Activated naive CD8-positive, alpha-beta T cell treated with anti-CD3 and anti-CD28 coated beads for 36 hours (primary cell): ENCODE measurements around the gene PTPRJ. TPM values are rescaled to one million over a fixed set of nuclear protein-coding genes. Genes with fewer than 3 reads are reported as not detected.
"Not testable (repeated sequence)": the region's sequence is repeated elsewhere in the genome, so short reads cannot be mapped to it uniquely, and the experiment has no call there.

Experiments
- DNase-seq: peaks from one replicate; pipeline ENCODE4 v3.0.0; 2021
- H3K27ac Mint-ChIP-seq: one replicate; pipeline ENCODE4 v1.8.0; 2022; ENCODE audit warnings: mild to moderate bottlenecking, moderate library complexity, mixed read lengths
- H3K27me3 Mint-ChIP-seq: one replicate; pipeline ENCODE4 v1.8.0; 2022; ENCODE audit warnings: mild to moderate bottlenecking, mixed read lengths
- H3K36me3 Mint-ChIP-seq: one replicate; pipeline ENCODE4 v1.8.0; 2021; ENCODE audit warnings: mild to moderate bottlenecking, mixed read lengths
- H3K4me1 Mint-ChIP-seq: one replicate; pipeline ENCODE4 v1.8.0; 2021; ENCODE audit warnings: mixed read lengths
- H3K4me3 Mint-ChIP-seq: one replicate; pipeline ENCODE4 v1.8.0; 2022; ENCODE audit warnings: mild to moderate bottlenecking, moderate library complexity, mixed read lengths
- H3K9me3 Mint-ChIP-seq: one replicate; pipeline ENCODE4 v1.8.0; 2022; ENCODE audit warnings: mixed read lengths
- total RNA-seq, 2 experiments: library from RNA; stranded (reverse); gene quantifications; one replicate each; pipeline ENCODE4 v1.2.3, GENCODE V29; 2021

The PTPRJ gene
- total RNA-seq, 2 experiments from 2014 or later = 11.8 to 13.1 TPM

- H3K4me3 Mint-ChIP-seq = no peak overlapping the region
- peaks cover 14% of the 10 kb centered on the region for H3K36me3 Mint-ChIP-seq
- no peaks in the 10 kb centered on the region for H3K4me1 Mint-ChIP-seq
- no peaks in the 10 kb centered on the region for H3K27me3 Mint-ChIP-seq
- H3K27ac Mint-ChIP-seq = no peak overlapping the region
- DNase-seq = no peak
- no peaks in the 10 kb centered on the region for H3K9me3 Mint-ChIP-seq
Measured at GRCh38 chr11:48123254-48123875, 143.0 kb downstream of the PTPRJ start.

- no peaks in the 10 kb centered on the region for H3K4me1 Mint-ChIP-seq
- no peaks in the 10 kb centered on the region for H3K27me3 Mint-ChIP-seq
- no peak for DNase-seq
- H3K27ac Mint-ChIP-seq = no peak overlapping the region
- H3K4me3 Mint-ChIP-seq = no peak overlapping the region
- H3K36me3 Mint-ChIP-seq = peaks cover 18% of the 10 kb centered on the region
- no peaks in the 10 kb centered on the region for H3K9me3 Mint-ChIP-seq
Measured at GRCh38 chr11:48123934-48124755, 143.8 kb downstream of the PTPRJ start.

DNA sequence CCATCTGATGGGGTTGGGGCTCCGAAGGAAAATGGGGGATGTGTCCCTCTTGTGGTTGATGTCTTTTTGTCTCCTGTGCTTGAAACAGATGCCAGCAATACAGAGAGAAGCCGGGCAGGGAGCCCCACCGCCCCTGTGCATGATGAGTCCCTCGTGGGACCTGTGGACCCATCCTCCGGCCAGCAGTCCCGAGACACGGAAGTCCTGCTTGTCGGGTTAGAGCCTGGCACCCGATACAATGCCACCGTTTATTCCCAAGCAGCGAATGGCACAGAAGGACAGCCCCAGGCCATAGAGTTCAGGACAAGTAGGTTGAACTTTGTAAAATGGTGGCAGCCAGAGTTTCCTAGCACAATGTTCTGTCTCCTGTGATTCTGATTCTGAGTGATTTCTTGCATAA is 144.5 kb downstream of the PTPRJ start:
- DNase-seq = no peak
- Mint-ChIP-seq H3K36me3 (peaks cover 23% of the 10 kb centered on the region), H3K9me3 (no peaks in the 10 kb centered on the region), H3K27ac (no peak overlapping the region), H3K4me1 (peaks cover under 1% of the 10 kb centered on the region), H3K4me3 (no peak overlapping the region), H3K27me3 (no peaks in the 10 kb centered on the region)

DNA sequence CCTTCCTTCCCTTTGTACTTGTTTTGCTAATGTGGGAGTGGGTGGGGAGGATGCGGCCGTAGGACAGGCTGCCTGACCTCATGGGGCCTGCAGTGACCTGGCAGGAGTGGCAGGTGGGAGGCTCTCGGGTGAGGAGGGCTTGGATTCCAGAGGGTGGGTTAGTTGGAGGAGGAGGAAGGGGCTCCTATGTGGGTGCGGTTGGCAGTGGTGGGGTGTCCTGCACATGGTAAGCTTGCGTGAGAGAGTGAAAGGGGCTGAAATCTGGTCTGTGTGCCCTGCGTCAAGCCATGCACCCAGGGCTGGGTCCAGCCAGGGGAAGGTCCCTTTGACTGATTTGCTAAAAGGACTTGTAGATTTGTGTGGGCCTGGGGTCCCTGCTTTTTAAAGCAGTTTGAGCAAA is 145.5 kb downstream of the PTPRJ start:
- Mint-ChIP-seq H3K27ac (no peak overlapping the region), H3K9me3 (no peaks in the 10 kb centered on the region), H3K36me3 (peaks cover 24% of the 10 kb centered on the region), H3K27me3 (no peaks in the 10 kb centered on the region), H3K4me1 (peaks cover 3% of the 10 kb centered on the region), H3K4me3 (no peak overlapping the region)
- no peak for DNase-seq

DNA sequence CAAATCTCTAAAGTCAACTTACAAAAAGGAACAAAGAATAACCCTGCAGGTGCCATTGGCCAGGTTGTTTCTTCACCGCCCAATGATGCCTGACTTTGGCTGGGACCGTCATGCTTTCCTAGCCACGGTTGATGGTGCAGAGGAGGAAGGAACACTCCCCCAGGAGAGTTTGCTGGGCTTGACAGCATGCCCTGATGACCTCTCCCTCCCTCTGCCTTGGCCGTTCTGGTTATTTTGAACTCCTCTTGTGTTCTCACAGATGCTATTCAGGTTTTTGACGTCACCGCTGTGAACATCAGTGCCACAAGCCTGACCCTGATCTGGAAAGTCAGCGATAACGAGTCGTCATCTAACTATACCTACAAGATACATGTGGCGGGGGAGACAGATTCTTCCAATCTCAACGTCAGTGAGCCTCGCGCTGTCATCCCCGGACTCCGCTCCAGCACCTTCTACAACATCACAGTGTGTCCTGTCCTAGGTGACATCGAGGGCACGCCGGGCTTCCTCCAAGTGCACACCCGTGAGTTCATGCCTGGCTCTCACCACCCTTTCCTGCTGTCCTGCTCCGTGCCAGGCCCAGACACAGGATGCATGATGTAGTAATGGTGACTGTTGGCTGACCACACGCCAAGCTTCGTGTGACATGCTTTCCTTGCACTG is 147.3 kb downstream of the PTPRJ start:
- Mint-ChIP-seq H3K9me3 (no peaks in the 10 kb centered on the region), H3K27ac (no peak overlapping the region), H3K4me1 (peaks cover 3% of the 10 kb centered on the region), H3K4me3 (no peak overlapping the region), H3K36me3 (peaks cover 24% of the 10 kb centered on the region), H3K27me3 (no peaks in the 10 kb centered on the region)
- DNase-seq = no peak

DNA sequence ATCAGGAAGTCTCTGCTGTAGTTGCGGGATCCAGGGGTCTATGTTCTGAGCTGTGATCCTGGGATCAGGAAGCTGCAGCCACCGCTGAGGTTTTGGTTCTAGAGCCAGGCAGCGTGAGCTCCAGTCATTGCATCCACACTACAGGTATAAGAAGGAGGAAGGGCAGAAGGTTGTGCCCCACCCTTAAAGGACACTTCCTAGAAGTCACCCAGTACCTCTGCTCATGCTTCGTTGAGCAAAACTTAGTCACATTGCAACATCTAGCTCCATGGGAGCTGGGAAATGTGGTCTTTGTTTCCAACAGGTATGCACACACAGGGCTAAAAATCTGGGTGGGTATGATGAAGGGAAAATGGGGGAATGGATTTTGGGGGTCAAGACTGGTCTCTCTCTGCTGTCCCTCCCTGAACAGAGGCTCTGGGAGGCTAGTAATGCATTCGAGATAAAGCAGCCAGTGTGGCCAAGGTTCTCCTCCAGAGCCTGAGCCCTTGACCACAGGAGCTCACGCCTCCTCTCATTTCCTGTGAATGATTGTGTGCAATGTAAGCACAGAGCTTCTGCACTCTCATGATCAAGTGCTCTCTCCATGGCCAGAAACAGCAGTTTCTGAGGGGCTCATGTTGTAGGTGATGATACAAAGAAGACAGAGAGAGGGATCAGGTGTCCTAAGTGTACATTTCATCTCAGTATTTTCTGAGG is 149.5 kb downstream of the PTPRJ start:
- peaks cover 23% of the 10 kb centered on the region for H3K36me3 Mint-ChIP-seq
- no peaks in the 10 kb centered on the region for H3K27me3 Mint-ChIP-seq
- no peak overlapping the region for H3K27ac Mint-ChIP-seq

DNA sequence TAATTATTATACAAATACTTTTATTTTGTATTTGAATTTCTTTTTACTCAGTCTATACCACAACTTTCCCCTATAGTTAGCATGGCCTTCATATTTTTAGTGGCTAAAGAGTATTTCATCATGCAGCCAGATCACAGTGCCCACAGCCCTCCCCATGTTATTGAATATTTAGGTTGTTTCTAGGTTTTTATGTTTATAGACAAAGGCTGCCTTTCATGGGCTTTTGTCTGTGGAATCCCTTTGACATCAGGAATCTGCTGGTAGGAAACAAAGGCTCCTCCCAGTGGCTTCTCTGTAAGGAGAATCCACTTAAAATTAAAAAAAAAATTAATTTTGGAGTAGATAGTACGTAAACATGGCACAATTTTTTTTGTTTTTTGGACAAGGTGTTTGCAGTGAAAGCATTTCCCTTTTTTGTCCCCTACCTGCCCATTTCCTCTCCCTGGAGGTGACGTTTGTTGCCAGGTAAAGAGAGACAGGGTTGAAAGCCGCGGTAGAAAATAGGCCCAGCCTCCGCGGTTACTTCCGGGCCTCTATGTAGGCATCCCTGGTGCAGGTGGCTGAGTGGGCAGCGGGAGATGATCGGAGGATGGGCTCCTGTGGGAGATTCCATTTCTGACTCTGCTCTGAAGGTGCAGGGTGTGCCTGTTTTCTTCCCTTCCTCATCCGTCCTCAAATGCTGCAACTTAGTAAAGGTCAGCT is 154.0 kb downstream of the PTPRJ start:
- no peaks in the 10 kb centered on the region for H3K9me3 Mint-ChIP-seq
- H3K36me3 Mint-ChIP-seq = peaks cover 4% of the 10 kb centered on the region
- H3K27me3 Mint-ChIP-seq = no peaks in the 10 kb centered on the region
- no peak for DNase-seq
- no peak overlapping the region for H3K4me3 Mint-ChIP-seq
- H3K4me1 Mint-ChIP-seq = peaks cover 3% of the 10 kb centered on the region
- H3K27ac Mint-ChIP-seq = no peak overlapping the region

More for the DNA sequence above, 149.5 kb downstream of the PTPRJ start:
- Mint-ChIP-seq H3K4me1 (peaks cover 3% of the 10 kb centered on the region), H3K4me3 (no peak overlapping the region), H3K9me3 (no peaks in the 10 kb centered on the region)
- no peak for DNase-seq

DNA sequence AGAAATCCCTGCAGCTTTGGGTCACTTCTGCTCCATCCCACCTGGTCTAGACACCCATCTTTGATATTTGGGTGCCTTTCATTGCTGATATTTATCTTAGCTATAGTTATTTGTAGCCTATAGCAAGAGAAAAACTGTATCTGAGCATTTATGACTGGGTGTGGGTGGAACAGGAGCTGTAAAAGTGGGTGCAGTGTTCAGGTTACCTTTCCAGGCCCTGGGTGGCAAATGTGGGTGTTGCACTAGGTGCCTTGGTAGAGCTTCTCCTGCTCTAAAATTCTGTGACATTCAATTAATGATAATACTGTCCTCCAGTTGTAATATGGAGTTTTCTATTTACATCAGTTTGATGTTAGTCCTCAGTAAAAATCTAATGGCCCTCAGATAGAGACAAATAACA is 157.9 kb downstream of the PTPRJ start:
- Mint-ChIP-seq H3K36me3 (peaks cover 5% of the 10 kb centered on the region), H3K4me3 (no peak overlapping the region), H3K27me3 (no peaks in the 10 kb centered on the region), H3K9me3 (no peaks in the 10 kb centered on the region), H3K4me1 (no peaks in the 10 kb centered on the region), H3K27ac (no peak overlapping the region)
- no peak for DNase-seq

GRCh38 chr11:48139896-48140295 is 159.5 kb downstream of the PTPRJ start:
- H3K27me3 Mint-ChIP-seq, DNase-seq, H3K4me1 Mint-ChIP-seq, H3K36me3 Mint-ChIP-seq, H3K4me3 Mint-ChIP-seq, H3K27ac Mint-ChIP-seq, H3K9me3 Mint-ChIP-seq: not testable (repeated sequence)

GRCh38 chr11:48141475-48142122 is 161.2 kb downstream of the PTPRJ start:
- Mint-ChIP-seq H3K36me3 (peaks cover 10% of the 10 kb centered on the region), H3K27ac (no peak overlapping the region), H3K4me1 (no peaks in the 10 kb centered on the region), H3K27me3 (no peaks in the 10 kb centered on the region), H3K9me3 (no peaks in the 10 kb centered on the region), H3K4me3 (no peak overlapping the region)
- DNase-seq = no peak

DNA sequence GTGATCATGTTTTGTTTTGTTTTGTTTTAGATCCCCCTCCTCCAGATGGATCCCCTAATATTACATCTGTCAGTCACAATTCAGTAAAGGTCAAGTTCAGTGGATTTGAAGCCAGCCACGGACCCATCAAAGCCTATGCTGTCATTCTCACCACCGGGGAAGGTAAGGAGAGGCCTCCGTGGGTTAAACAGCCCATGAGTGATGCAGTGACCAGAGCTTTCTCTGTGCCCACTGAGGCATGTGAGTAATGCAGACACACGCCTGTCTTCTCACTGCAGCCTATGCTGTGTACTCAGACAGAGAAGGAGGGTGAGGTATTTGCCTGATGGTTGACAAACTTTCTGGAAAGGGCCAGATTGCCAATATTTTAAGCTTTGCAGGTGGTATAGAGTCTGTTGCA is 162.5 kb downstream of the PTPRJ start:
- no peak for DNase-seq
- H3K4me3 Mint-ChIP-seq = no peak overlapping the region
- H3K27me3 Mint-ChIP-seq = no peaks in the 10 kb centered on the region
- no peaks in the 10 kb centered on the region for H3K9me3 Mint-ChIP-seq
- H3K36me3 Mint-ChIP-seq = peaks cover 10% of the 10 kb centered on the region
- no peaks in the 10 kb centered on the region for H3K4me1 Mint-ChIP-seq
- H3K27ac Mint-ChIP-seq = no peak overlapping the region

DNA sequence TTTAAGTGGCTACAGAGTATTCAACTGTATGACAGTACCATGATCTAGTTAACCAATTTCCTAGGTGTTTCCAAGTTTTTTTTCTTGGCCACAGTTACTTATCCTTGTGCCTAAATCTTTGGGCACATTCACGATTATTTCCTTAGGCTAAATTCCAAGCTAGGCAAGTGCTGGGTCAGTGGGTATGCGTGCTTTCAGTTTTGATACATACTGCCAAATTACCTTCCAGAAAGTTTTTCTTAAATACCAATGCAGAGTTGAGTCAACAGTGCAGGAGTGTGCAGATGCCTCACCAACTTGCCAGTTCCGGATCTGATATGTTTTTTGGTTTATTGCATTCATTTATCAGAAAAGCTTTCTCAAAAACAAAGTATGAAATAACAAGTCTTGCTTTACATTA is 168.4 kb downstream of the PTPRJ start:
- H3K27me3 Mint-ChIP-seq = no peaks in the 10 kb centered on the region
- H3K9me3 Mint-ChIP-seq = peaks cover 8% of the 10 kb centered on the region

DNA sequence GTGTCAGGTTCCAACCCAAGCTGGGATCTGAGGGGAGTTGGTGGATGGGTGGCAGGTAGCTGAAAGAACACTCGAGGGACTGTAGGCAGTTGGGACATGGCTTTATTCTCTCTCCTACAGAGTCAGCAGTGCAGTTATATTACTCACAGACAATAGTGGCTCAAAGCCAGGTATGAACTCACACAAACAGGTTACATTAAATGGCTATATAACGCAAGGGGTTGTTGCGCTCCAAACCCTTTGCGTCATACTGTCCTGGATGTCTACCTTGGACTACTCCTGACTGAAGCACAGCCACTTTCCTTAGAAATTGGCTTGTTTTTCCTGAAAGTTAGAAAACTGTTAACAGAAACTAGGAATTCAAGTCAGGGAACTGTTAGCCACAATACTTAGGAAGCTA is 169.9 kb downstream of the PTPRJ start:
- H3K27me3 Mint-ChIP-seq = no peaks in the 10 kb centered on the region
- no peak overlapping the region for H3K4me3 Mint-ChIP-seq
- no peaks in the 10 kb centered on the region for H3K4me1 Mint-ChIP-seq
- H3K36me3 Mint-ChIP-seq = peaks cover 40% of the 10 kb centered on the region
- H3K9me3 Mint-ChIP-seq = peaks cover 11% of the 10 kb centered on the region
- DNase-seq = no peak
- H3K27ac Mint-ChIP-seq = no peak overlapping the region

More for the DNA sequence above, 168.4 kb downstream of the PTPRJ start:
- Mint-ChIP-seq H3K4me3 (no peak overlapping the region), H3K27ac (no peak overlapping the region), H3K4me1 (no peaks in the 10 kb centered on the region), H3K36me3 (peaks cover 34% of the 10 kb centered on the region)
- DNase-seq = no peak

GRCh38 chr11:48154151-48154550 is 173.8 kb downstream of the PTPRJ start:
- H3K4me1 Mint-ChIP-seq = no peaks in the 10 kb centered on the region
- peaks cover 52% of the 10 kb centered on the region for H3K36me3 Mint-ChIP-seq
- no peak overlapping the region for H3K4me3 Mint-ChIP-seq
- peaks cover 11% of the 10 kb centered on the region for H3K9me3 Mint-ChIP-seq
- no peaks in the 10 kb centered on the region for H3K27me3 Mint-ChIP-seq
- no peak overlapping the region for H3K27ac Mint-ChIP-seq
- no peak for DNase-seq
